ES-I3 (cell line): Measurements from ENCODE around the gene LINS1.
A peak's percentile ranks its signal among the peaks of the same experiment; 100 is the strongest.

Experiments
- H3K36me3 ChIP-seq: 2 replicates; pipeline ENCODE4 v1.6.1; 2013; ENCODE audit warnings: mild to moderate bottlenecking, low read length, control low read depth, moderate library complexity; ENCODE audit not compliant: insufficient read depth
- H3K4me1 ChIP-seq: 2 replicates; pipeline ENCODE4 v1.6.1; 2013; ENCODE audit warnings: mild to moderate bottlenecking, control low read depth, low read length; ENCODE audit not compliant: insufficient read depth
- H3K9ac ChIP-seq: 2 replicates; pipeline ENCODE4 v1.6.1; 2013; ENCODE audit warnings: low read depth, mild to moderate bottlenecking, low read length, moderate library complexity
- H3K9me3 ChIP-seq: 2 replicates; pipeline ENCODE4 v1.6.1; 2013; ENCODE audit warnings: mild to moderate bottlenecking, low read length, moderate library complexity; ENCODE audit not compliant: control insufficient read depth, insufficient read depth

LINS1 gene

GRCh38 chr15:100602064-100602822 is at the start of gene LINS1, which contains the start of gene ASB7:
LINS1 (minus strand) TSS chr15:100602184; CDS start chr15:100580842, 21,342 bp downstream.
ASB7 (plus strand) TSS chr15:100602589; CDS start chr15:100612217, 9,628 bp downstream.
- Histone ChIP-seq H3K36me3 (no peaks in the 10 kb centered on the region), H3K9me3 (no peaks in the 10 kb centered on the region), H3K9ac (peak within 1 kb of the TSS; percentile 98), H3K4me1 (peaks cover 3% of the 10 kb centered on the region; the same call in 1 of the 2 replicates)

- Histone ChIP-seq H3K9ac (no peak overlapping the region), H3K9me3 (no peaks in the 10 kb centered on the region), H3K4me1 (no peaks in the 10 kb centered on the region), H3K36me3 (0 out of 2 replicates have a peak, but pooled peaks cover 2% of the 10 kb centered on the region)
Measured at GRCh38 chr15:100651253-100651652, 49.3 kb upstream of the LINS1 start.

GRCh38 chr15:100650685-100651084 is 48.7 kb upstream of the LINS1 start:
- 0 out of 2 replicates have a peak, but pooled peaks cover 2% of the 10 kb centered on the region for H3K36me3 ChIP-seq
- no peaks in the 10 kb centered on the region for H3K9me3 ChIP-seq
- no peaks in the 10 kb centered on the region for H3K4me1 ChIP-seq
- no peak overlapping the region for H3K9ac ChIP-seq

GRCh38 chr15:100648951-100649350 is 47.0 kb upstream of the LINS1 start:
- Histone ChIP-seq H3K4me1 (no peaks in the 10 kb centered on the region), H3K9ac (no peak overlapping the region), H3K9me3 (no peaks in the 10 kb centered on the region), H3K36me3 (0 out of 2 replicates have a peak, but pooled peaks cover 2% of the 10 kb centered on the region)

- Histone ChIP-seq H3K36me3 (no peaks in the 10 kb centered on the region), H3K9ac (no peak overlapping the region), H3K9me3 (no peaks in the 10 kb centered on the region), H3K4me1 (no peaks in the 10 kb centered on the region)
Measured at GRCh38 chr15:100645671-100646070, 43.7 kb upstream of the LINS1 start.

GRCh38 chr15:100642950-100643338 is 41.0 kb upstream of the LINS1 start:
- H3K36me3 ChIP-seq: no peaks in the 10 kb centered on the region
- no peaks in the 10 kb centered on the region for H3K9me3 ChIP-seq
- H3K4me1 ChIP-seq: no peaks in the 10 kb centered on the region
- H3K9ac ChIP-seq: no peak overlapping the region

- no peak overlapping the region for H3K9ac ChIP-seq
- no peaks in the 10 kb centered on the region for H3K4me1 ChIP-seq
Measured at GRCh38 chr15:100642213-100642949, 40.4 kb upstream of the LINS1 start.

GRCh38 chr15:100638177-100638730 is 36.3 kb upstream of the LINS1 start:
- Histone ChIP-seq H3K4me1 (peaks cover 10% of the 10 kb centered on the region), H3K9ac (no peak overlapping the region), H3K36me3 (no peaks in the 10 kb centered on the region), H3K9me3 (no peaks in the 10 kb centered on the region)

More at GRCh38 chr15:100642213-100642949, 40.4 kb upstream of the LINS1 start:
- Histone ChIP-seq H3K36me3 (no peaks in the 10 kb centered on the region), H3K9me3 (no peaks in the 10 kb centered on the region)

- Histone ChIP-seq H3K4me1 (peaks cover 14% of the 10 kb centered on the region), H3K9ac (no peak overlapping the region), H3K9me3 (no peaks in the 10 kb centered on the region), H3K36me3 (no peaks in the 10 kb centered on the region)
Measured at GRCh38 chr15:100635406-100636071, 33.6 kb upstream of the LINS1 start.

- Histone ChIP-seq H3K36me3 (no peaks in the 10 kb centered on the region), H3K9me3 (no peaks in the 10 kb centered on the region), H3K9ac (no peak overlapping the region), H3K4me1 (peaks cover 14% of the 10 kb centered on the region)
Measured at GRCh38 chr15:100633763-100634075, 31.7 kb upstream of the LINS1 start.

- Histone ChIP-seq H3K9ac (no peak overlapping the region), H3K9me3 (no peaks in the 10 kb centered on the region)
Measured at GRCh38 chr15:100631831-100632230, 29.8 kb upstream of the LINS1 start.

GRCh38 chr15:100628746-100629145 is 26.8 kb upstream of the LINS1 start:
- Histone ChIP-seq H3K36me3 (no peaks in the 10 kb centered on the region), H3K9me3 (no peaks in the 10 kb centered on the region), H3K9ac (no peak overlapping the region), H3K4me1 (0 out of 2 replicates have a peak, but pooled peaks cover 5% of the 10 kb centered on the region)

More at GRCh38 chr15:100631831-100632230, 29.8 kb upstream of the LINS1 start:
- Histone ChIP-seq H3K36me3 (no peaks in the 10 kb centered on the region), H3K4me1 (peaks cover 14% of the 10 kb centered on the region)

- Histone ChIP-seq H3K36me3 (no peaks in the 10 kb centered on the region), H3K4me1 (0 out of 2 replicates have a peak, but pooled peaks cover 5% of the 10 kb centered on the region), H3K9ac (no peak overlapping the region), H3K9me3 (no peaks in the 10 kb centered on the region)
Measured at GRCh38 chr15:100627789-100628395, 25.9 kb upstream of the LINS1 start.

- H3K36me3 ChIP-seq: no peaks in the 10 kb centered on the region
- no peak overlapping the region for H3K9ac ChIP-seq
- H3K4me1 ChIP-seq: no peaks in the 10 kb centered on the region
- H3K9me3 ChIP-seq: no peaks in the 10 kb centered on the region
Measured at GRCh38 chr15:100623301-100623700, 21.3 kb upstream of the LINS1 start.
